HG03442 (cell line): Measurements from ENCODE around the gene GALNTL6.
"Not testable (repeated sequence)": the region's sequence is repeated elsewhere in the genome, so short reads cannot be mapped to it uniquely, and the experiment has no call there.

Experiments used
- ATAC-seq: cut with Tn5 transposase; IDR thresholded peaks from one replicate; pipeline ENCODE4 v1.9.1; 2021; ENCODE audit warnings: mild to moderate bottlenecking, moderate library complexity; ENCODE audit not compliant: unreplicated experiment

GALNTL6 gene

DNA sequence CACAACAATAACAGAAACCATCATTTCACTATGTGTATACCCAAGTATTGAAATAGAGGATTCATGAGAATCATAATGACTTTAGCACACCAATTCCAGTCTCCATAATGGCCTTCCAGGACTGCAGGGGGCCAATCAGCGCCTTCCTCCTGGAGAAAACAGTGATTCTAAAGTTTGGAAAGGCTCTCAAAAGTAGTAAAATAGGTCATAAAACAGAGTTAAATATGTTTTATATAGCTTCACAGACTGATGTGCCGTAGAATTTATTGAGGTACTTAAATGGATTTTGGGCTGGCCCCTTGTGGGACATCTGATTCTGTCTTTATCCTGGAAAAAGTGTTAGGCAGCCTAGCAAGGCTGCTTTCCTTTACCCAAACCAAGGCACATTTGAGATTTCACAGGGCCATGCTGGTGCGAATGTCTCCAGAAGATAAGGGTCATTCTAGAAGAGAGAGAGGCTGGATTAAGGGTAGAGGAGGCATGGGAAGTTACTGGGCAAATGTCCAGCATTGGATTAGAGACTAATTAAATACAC, 543.9 kb downstream of the GALNTL6 start:
- ATAC-seq, result no peak

DNA sequence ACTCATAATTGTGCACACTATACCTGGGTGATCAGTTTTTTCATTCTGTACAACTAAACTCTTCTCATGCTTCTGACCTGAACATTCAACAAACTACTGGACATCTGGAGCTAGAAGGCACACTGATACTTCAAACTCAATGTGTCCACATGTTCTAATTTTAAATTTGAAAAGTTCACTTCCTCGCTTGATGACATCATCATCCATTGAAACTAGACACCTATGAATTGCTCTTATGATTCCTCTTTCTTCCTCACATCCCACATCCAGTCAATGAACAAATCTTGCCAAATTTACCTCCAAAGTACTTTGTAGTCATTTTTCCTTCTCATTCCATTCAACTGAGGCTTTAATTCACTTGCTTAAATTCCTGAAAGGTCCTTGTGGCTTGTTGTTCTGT, 549.4 kb downstream of the GALNTL6 start:
- ATAC-seq, result no peak

DNA sequence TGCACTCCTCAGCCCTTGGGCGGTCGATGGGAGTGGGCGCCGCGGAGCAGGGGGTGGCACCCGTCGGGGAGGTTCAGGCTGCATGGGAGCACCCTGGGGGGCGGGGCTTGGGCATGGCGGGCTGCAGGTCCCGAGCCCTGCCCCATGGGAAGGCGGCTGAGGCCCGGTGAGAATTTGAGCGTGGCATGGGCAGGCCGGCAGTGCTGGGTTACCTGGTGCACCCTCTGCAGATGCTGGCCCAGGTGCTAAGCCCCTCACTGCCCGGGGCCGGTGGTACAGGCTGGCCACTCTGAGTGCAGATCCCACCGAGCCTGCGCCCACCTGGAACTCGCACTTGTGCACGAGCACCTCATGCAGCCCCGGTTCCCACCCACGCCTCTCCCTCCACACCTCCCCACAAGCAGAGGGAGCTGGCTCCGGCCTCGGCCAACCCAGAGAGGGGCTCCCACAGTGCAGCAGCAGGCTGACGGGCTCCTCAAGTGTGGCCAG, 556.3 kb downstream of the GALNTL6 start:
- no peak for ATAC-seq

DNA sequence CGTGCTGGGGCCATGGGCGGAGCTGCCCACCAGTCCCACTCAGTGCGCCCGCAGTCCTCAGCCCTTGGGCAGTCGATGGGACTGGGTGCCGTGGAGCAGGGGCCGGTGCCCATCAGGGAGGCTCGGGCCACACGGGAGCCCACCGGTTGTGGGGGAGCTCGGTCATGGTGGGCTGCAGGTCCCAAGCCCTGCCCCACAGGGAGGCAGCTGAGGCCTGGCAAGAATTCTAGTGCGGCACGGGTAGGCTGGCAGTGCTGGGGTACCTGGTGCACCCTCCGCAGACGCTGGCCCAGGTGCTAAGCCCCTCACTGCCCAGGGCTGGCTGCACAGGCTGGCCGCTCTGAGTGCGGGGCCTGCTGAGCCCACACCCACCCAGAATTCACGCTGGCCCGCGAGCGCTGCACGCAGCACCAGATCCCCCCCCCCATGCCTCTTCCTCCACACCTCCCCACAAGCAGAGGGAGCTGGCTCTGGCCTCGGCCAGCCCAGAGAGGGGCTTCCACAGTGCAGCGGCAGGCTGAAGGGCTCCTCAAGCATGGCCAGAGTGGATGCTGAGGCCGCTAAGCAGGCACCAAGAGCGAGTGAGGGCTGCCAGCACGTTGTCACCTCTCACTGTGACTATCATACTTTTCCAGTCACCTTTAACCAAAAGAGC, 564.4 kb downstream of the GALNTL6 start:
- no peak for ATAC-seq

DNA sequence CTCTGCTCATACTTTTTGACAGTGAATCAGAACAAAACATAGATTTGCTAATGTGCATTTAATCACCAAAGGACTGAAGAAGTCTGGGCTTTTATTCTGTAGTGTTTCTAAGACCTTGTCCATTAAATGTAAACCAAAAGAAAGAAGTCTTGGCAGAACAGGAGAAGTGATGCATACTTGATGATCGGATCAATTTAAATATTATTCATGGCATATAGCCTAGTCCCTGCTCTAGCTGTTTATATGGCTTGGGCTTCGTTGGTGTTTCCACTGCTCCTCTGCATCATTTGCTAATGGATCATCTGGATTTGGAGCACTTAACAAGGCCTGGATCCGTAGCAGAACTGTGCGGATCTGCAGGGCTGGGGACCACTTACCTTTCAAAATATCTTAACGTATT, 566.6 kb downstream of the GALNTL6 start:
- ATAC-seq, result no peak

DNA sequence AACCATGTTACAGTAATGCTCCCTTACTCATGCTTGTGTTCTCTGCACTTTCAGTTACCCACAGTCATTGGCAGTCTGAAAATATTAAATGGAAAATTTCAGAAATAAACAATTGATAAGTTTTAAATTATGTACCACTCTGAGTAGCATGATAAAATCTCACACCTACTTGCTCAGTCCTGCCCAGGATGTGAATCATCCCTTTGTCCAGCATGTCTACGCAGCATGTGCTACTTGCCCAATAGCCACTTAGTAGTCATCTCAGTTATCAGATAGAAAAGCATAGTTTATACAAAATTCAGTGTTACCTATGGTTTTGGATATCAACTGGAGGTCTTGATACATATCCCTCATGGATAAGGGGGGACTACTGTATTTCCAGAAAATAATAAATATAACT, 577.1 kb downstream of the GALNTL6 start:
- ATAC-seq, result no peak

DNA sequence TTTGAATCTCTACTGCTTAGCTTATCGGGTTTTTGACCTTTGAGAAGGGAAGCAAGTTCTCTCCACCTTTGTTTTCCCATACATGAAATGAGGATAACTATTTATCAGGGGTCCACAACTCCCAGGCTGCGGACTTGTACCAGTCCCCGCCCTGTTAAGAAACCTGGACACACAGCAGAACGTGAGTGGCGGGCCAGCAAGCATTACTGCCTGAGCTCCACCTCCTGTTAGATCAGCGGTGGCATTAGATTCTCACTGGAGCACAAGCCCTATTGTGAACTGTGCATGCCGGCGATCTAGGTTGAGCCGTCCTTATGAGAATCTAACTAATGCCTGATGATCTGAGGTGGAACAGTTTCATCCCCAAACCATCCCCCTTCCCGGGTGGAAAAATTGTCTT, 579.5 kb downstream of the GALNTL6 start:
- no peak for ATAC-seq

DNA sequence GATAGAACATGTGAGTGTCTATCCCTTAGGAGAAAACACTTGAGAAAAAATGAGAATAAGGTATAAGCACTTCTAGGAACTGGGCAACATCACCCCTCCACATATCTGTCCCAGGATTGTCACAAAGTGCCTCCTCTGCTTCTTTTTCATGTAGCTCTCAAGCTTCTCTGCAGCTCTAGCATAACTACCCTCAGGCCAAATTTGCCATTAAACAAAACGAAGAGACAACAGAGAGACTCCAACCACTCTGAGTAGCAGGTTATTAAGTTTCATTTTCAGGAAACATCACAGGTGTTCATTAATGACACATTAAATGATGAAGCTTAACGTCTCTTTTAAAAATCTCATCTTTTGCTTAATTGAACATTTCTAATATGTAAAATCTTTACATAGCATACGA, 580.0 kb downstream of the GALNTL6 start:
- no peak for ATAC-seq

DNA sequence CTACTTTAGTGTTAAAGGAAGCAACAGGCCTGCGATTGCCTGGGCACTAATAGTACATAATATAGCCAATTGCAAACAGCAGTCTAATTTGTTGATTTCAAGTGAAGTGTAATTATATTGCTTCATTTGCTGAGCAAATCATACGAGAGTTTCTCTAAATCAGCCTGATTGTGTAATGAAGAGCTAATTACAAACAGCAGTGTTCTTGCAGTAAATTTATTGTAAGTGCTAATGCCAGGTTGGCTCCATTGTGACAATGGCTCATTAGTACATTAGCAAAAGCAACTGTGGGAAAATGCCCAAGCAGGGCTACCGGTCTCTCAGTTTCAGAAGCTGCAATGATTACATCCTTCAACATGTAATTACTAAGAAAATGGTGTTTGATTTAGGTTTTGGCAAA, 591.5 kb downstream of the GALNTL6 start:
- ATAC-seq, result no peak

DNA sequence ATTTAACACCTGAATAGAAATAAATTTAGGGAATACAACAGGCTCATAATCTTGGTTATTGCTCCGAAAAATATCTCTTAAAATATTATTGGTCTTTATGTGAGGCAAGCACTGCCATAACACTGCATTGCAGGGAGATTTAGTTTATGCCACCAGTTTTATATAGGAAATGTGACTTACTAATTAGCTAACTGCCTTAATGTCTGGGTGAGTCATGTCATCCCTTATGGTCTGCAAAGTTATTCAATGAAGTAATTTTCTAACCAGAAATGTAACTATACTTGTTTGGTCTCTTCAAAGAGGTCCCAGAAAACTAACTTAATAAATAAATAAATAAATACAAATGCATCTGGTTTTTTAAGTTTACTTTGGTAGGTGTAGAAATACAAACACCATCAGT, 597.2 kb downstream of the GALNTL6 start:
- no peak for ATAC-seq

DNA sequence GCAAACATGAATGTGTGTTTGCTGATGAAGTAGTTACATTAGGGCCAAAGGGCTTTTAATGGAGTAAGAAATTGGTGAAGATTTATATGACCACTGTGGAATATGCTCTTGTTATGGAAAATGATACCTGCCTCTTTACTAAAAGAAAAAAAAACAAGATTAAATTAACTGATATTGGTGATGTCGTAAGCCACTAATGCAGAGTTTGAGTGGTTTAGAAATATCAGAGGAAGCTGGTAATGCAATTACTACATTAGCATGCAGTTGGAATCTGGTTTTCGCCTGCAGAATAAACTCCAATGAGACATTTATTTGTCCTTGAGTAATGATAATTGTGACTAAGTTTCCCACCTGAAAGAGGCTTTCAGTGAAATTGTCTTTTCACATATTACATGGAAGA, 597.9 kb downstream of the GALNTL6 start:
- ATAC-seq, result no peak

DNA sequence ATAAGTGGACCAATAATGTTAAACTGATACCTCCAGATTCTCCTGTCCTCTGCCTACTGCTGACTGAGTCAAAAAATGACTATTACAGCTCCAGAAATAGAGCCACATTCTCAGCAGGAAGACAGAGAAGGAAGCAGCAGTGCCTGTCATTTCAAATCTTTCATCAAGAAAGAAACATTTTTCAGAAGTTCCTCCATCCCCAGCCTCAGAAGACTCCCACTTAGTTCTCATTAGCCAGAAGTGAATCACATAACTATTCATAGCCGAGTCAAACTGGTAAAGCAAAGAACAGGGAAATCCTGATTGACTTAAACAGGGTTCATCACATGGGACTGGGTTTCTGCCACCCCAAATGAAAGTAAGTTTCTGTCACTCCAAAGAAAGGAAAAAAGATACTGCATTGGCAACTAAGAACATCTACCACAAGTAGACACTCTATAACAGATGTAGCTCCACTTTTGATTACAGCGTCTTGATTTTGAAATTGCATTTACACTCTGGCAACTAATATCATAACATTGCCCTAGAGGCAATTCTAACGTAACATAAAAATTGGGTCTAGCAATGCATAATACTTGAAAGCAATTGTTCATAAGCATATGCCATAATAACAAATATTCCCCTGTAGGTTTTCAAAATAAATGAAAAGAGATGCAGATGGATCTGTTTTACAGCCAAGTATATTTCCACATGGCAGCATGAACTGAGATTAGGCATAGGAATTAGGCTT, 599.8 kb downstream of the GALNTL6 start:
- ATAC-seq, result no peak

DNA sequence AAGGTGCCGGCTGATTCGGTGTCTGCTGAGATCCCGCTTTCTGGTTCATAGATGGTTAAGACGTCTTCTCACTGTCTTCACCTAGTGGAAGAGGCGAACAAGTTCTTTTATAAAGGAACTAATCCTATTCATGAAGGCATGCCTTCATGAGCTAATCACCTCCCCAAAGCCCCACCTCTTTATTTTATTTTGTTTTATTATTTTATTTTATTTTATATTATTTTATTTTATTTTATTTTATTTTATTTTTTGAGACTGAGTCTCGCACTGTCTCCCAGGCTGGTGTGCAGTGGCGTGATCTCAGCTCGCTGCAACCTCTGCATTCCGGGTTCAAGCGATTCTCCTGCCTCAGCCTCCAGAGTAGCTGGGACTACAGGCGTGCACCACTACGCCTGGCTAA, 615.8 kb downstream of the GALNTL6 start:
- ATAC-seq, result not testable (repeated sequence)

DNA sequence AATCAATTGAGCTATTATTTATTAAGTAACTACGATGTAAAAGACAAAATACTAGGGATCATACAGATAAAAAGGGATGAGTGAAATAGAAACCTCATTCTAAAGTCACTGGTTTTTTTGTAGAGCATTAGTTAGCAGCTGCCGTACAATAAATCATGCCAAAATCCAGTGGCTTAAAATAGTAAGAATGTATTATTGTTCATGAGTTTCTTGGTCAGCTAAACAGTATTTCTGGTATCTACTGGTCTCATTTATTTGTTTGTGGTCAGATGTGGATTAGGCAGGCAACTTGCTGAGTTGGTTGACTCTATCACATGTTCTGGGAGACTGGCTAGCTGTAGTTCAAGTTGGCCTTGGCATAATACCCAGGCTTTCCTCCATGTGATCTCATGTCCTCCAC, 667.3 kb downstream of the GALNTL6 start:
- ATAC-seq, result no peak

DNA sequence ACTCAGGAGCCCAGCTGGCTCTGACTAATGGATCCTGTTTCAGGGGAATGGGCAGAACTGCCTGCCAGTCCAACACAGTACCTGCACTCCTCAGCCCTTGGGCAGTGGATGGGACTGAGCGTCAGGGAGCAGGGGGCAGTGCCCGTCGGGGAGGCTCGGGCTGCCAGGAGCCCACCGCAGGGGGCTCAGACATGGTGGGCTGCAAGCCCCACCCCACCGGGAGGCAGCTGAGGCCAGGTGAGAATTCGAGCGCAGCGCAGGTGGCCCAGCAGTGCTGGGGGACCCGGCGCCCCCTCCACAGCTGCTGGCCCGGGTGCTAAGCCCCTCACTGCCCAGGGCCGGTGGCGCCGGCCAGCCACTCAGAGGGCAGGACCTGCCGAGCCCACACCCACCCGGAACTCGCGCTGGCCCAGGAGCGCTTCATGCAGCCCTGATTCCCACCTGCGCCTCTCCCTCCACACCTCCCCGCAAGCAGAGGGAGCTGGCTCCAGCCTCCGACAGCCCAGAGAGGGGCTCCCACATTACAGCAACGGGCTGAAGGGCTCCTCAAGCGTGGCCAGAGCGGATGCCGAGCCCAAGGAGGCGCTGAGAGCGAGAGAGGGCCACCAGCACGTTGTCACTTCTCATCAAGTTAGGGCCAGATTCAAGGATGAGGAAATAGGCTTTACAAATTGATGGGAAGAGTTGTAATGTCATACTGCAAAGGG, 668.8 kb downstream of the GALNTL6 start:
- no peak for ATAC-seq

DNA sequence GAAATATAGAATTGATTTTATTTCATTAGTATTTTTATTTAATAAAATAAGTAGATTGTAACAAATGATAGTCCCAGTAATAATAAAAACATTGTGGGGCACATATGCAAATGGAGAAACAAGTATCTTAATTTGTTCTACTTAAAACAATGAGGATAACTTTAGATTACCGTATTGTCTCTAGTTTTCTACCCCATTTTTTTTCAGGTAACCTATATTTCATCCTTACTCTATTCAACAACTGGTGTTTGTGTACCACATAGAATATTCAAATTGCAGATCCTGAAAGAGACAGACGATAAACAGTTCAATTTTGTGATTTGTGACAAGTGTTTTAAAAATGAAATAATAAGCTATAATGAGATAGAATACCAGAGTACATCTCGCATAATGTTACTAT, 671.8 kb downstream of the GALNTL6 start:
- ATAC-seq, result no peak

DNA sequence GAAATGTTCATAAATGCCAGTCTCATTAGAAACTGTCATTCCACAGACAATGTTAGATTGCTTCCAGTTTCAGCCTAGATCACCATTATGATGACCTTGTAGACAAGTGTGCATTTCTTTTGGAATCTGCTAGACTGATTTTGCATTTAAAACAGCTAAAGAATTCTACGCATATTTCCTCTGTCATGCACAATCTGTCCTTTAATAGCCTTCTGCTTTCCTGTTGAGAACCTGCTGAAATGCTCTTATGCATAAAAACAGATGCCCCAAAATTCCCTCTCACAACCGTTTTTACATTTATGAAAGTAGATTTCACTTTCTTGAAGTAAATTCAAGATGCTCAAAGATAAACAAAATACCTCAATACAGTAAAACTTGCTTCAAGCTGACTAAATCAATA, 673.3 kb downstream of the GALNTL6 start:
- ATAC-seq, result no peak

DNA sequence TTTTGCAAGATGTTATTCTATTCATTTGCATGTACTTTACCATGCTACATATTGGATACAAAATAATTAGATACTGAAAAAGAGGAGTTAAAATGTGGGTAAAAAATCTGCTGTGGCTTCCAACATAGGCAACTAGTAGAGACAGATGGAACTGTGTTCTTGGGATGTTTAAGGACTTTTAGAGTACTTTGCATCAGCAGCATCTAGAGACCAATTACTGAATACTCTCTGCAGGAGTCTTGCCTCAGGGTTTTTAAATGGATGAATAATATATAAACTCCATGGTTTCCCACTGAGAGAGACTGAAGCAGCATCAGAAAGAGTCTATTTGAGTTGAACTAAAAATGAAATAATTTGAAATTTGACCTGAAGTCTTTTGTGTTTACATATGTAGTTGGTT, 676.7 kb downstream of the GALNTL6 start:
- no peak for ATAC-seq

DNA sequence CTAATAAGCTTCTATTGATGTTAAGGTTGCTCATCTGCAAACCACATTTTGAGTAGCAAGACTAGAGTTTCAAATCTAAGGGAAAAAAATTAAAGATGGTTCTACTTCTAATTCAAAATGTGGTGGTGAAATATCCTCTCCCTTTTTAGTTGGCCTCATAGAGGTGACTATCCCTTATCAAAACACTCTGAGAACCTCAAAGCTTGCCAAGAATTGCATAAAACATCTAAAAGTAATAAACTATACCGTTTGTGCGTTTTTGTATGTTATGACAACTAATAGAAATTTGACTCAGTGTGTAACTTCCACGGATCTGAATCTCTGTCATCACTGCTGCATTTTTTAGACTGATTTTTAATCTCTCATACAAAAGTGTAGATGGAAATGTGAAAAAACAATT, 682.6 kb downstream of the GALNTL6 start:
- no peak for ATAC-seq

DNA sequence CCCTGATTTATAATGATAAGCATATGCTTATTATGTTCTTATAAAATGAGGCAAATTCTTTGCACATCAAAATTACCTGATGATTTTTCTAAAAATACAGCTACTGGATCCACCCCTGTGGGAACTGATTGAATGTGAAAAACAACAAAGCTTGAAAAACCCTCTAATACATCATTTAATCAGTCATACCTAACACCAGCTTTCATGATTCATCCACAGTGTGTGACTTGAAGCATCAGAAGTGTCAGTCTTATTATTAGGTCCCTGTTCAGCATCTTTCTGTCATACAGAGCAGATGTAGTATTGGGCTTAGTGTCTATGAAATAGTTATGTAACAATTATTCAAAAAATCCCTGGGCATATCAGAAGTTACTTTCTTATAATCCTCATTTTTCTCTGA, 684.1 kb downstream of the GALNTL6 start:
- no peak for ATAC-seq

DNA sequence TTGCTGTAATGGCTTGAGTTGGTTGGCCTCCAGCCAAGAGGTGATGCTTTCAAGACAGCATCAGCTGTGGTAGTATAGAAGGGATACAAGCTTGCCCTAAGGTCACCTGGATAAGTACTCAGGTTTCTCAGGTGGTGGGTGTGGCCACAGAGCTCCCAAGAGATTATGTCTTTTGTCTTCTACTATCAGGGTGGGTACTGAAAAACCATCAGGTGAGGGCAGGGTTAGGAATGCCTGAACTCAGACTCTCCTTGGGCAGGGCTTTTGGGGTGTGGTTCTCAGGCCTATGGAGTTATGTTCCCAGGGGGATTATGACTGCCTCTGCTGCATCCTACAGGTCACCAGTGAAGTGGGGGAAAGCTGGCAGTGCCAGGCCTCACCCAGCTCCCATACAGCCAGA, 700.8 kb downstream of the GALNTL6 start:
- no peak for ATAC-seq

DNA sequence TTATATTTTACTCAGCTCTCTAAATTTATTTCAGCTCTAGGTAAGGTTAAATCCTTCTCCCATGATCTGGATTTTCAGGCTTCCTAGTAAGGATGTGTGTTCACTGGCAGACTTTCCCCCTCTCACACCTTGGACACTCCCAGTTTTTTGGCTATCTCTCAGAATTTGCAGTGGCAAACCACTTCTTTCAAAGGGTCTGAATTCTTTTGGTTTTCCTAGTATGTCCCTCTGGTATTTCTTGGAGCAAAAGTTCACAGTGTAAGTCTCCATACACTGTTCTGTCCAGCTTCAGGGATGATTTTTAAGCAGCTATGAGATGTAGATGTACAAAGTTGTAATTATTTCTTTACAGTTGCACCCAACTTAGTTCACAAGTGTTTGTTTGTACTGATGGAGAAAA, 701.6 kb downstream of the GALNTL6 start:
- ATAC-seq, result no peak
